OCI-LY1 (cell line): Measurements from ENCODE around the gene GRIP1.

Experiments used
- H2AFZ ChIP-seq: fragments of 200-600 bp; sonication (generic), shearing (Covaris generic); 2 replicates; pipeline ENCODE4 v1.6.0; 2014; ENCODE audit warnings: antibody characterized with exemption, mild to moderate bottlenecking, low read length
- H3F3A ChIP-seq: fragments of 200-600 bp; sonication (generic), shearing (Covaris generic); 2 replicates; pipeline ENCODE4 v1.6.0; 2014; ENCODE audit warnings: mild to moderate bottlenecking, antibody characterized with exemption, low read length, moderate library complexity; ENCODE audit not compliant: insufficient read depth
- H3K27ac ChIP-seq: fragments of 200-600 bp; sonication (generic); 2 replicates; pipeline ENCODE4 v1.5.1; 2014; ENCODE audit warnings: low read length, mixed run types, mild to moderate bottlenecking, low read depth; ENCODE audit not compliant: poor library complexity, severe bottlenecking
- H3K27me3 ChIP-seq: fragments of 200-600 bp; sonication (generic); 2 replicates; pipeline ENCODE4 v1.6.0; 2014; ENCODE audit warnings: antibody characterized with exemption, mild to moderate bottlenecking, low read length, moderate library complexity; ENCODE audit not compliant: insufficient read depth
- H3K36me3 ChIP-seq: fragments of 200-600 bp; sonication (generic); 2 replicates; pipeline ENCODE4 v1.6.1; 2014; ENCODE audit warnings: mild to moderate bottlenecking, antibody characterized with exemption, low read length, moderate library complexity, mixed read lengths; ENCODE audit not compliant: insufficient read depth
- H3K4me1 ChIP-seq: fragments of 200-600 bp; sonication (generic); 2 replicates; pipeline ENCODE4 v1.5.1; 2014; ENCODE audit warnings: mild to moderate bottlenecking, low read length, moderate library complexity; ENCODE audit not compliant: insufficient read depth, severe bottlenecking
- H3K4me2 ChIP-seq: fragments of 200-600 bp; sonication (generic), shearing (Covaris generic); 2 replicates; pipeline ENCODE4 v1.6.1; 2014; ENCODE audit warnings: low read length
- H3K4me3 ChIP-seq: fragments of 200-600 bp; sonication (generic); 2 replicates; pipeline ENCODE4 v1.5.1; 2014; ENCODE audit warnings: low read length, low read depth, mild to moderate bottlenecking, mixed read lengths; ENCODE audit not compliant: poor library complexity, severe bottlenecking
- H3K79me2 ChIP-seq: fragments of 200-600 bp; shearing (Covaris generic); 2 replicates; pipeline ENCODE4 v1.6.1; 2016; ENCODE audit warnings: mixed run types, low read length, mixed read lengths; ENCODE audit not compliant: insufficient read depth
- H3K9ac ChIP-seq: fragments of 200-600 bp; sonication (generic), shearing (Covaris generic); 2 replicates; pipeline ENCODE4 v1.6.1; 2014; ENCODE audit warnings: mild to moderate bottlenecking, low read length, mixed read lengths
- H3K9me2 ChIP-seq: fragments of 200-600 bp; sonication (generic), shearing (Covaris generic); 2 replicates; pipeline ENCODE4 v1.6.1; 2014; ENCODE audit warnings: low read depth, mild to moderate bottlenecking, low read length, mixed read lengths
- H3K9me3 ChIP-seq: fragments of 200-600 bp; shearing (Covaris generic); 2 replicates; pipeline ENCODE4 v1.6.1; 2014; ENCODE audit warnings: low read length, mixed read lengths
- H4K20me1 ChIP-seq: fragments of 200-600 bp; sonication (generic), shearing (Covaris generic); 2 replicates; pipeline ENCODE4 v1.6.0; 2016; ENCODE audit warnings: mild to moderate bottlenecking, low read length; ENCODE audit not compliant: insufficient read depth
- EZH2 ChIP-seq: fragments of 200-600 bp; sonication (generic), shearing (Covaris generic); IDR thresholded peaks from 2 replicates; pipeline ENCODE4 v1.8.0; 2017; ENCODE audit warnings: borderline replicate concordance, mixed run types, mild to moderate bottlenecking, antibody characterized with exemption, low read length, moderate library complexity, mixed read lengths
- TF ChIP-seq, protein P1 (sequence below): fragments of 200-600 bp; sonication (generic), shearing (Covaris generic); IDR thresholded peaks from 2 replicates; pipeline ENCODE4 v1.5.1; 2017; ENCODE audit warnings: mild to moderate bottlenecking, antibody characterized with exemption, low read length, moderate library complexity, mixed read lengths

GRIP1 gene

DNA sequence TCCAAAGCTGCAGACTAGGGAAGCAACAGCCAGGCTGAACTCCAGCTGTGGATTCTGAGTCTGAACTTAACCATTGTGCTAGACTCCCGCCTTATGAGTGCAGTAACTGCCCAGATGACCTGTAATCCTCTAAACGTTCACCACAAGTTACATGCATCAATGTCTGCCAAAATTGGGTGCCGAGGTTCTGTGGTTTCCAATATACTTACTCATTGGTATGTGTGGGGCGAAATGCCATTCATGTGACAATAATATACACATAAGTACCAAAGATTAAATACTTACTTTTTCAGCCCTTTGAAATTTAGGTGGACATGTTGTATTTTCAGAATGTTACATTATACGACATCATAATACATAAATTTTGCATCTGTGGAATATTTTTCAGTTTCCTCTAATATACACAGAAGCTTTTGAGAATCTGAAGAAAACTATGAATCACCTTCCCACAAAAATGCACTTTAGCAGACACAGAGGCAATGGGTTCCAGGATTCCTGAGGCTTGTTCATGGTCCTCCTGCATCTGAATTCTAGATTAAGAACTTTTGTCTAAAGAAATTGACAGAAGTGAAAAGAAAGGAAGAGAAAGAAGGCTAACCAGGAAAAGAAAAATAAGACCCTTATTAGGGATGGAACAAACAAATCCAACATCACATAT lies 31.7 kb downstream of the GRIP1 start:
- Histone ChIP-seq H4K20me1 (no peaks in the 10 kb centered on the region), H3K36me3 (no peaks in the 10 kb centered on the region)
- TF ChIP-seq EZH2 = no peak
- TF ChIP-seq, protein P1, sequence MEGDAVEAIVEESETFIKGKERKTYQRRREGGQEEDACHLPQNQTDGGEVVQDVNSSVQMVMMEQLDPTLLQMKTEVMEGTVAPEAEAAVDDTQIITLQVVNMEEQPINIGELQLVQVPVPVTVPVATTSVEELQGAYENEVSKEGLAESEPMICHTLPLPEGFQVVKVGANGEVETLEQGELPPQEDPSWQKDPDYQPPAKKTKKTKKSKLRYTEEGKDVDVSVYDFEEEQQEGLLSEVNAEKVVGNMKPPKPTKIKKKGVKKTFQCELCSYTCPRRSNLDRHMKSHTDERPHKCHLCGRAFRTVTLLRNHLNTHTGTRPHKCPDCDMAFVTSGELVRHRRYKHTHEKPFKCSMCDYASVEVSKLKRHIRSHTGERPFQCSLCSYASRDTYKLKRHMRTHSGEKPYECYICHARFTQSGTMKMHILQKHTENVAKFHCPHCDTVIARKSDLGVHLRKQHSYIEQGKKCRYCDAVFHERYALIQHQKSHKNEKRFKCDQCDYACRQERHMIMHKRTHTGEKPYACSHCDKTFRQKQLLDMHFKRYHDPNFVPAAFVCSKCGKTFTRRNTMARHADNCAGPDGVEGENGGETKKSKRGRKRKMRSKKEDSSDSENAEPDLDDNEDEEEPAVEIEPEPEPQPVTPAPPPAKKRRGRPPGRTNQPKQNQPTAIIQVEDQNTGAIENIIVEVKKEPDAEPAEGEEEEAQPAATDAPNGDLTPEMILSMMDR = no peak

DNA sequence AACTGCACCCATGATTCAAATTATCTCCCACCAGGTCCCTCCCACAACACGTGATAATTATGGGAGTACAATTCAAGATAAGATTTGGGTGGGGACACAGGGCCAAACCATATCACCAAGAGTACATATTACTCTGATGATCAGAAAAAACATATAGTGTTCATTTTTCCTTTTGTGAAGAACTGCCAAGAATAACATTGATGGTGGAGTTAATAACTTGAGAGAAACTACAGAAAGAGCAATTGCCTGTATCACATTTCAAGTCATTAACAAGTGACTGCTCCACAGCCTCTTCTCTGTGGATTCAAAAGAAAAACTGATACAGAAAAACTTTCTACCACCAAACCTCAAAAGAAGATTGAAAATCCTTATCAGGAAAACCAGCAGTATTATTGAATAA lies 34.7 kb downstream of the GRIP1 start:
- Histone ChIP-seq H3K4me2 (no peak overlapping the region), H3K9me2 (no peaks in the 10 kb centered on the region), H3K27ac (no peak overlapping the region), H3K9me3 (no peaks in the 10 kb centered on the region), H3K9ac (no peak overlapping the region), H4K20me1 (no peaks in the 10 kb centered on the region), H3F3A (no peaks in the 10 kb centered on the region), H3K79me2 (no peaks in the 10 kb centered on the region), H3K27me3 (no peaks in the 10 kb centered on the region), H2AFZ (no peak overlapping the region), H3K4me3 (no peak overlapping the region), H3K4me1 (peaks cover 12% of the 10 kb centered on the region), H3K36me3 (no peaks in the 10 kb centered on the region)
- TF ChIP-seq, protein P1 = no peak
- TF ChIP-seq EZH2 = no peak

More for the DNA sequence above, 31.7 kb downstream of the GRIP1 start:
- Histone ChIP-seq H3K79me2 (no peaks in the 10 kb centered on the region), H3K27me3 (no peaks in the 10 kb centered on the region), H3K4me3 (no peak overlapping the region), H3K9me3 (no peaks in the 10 kb centered on the region), H3F3A (no peaks in the 10 kb centered on the region), H3K4me2 (no peak overlapping the region), H3K4me1 (no peaks in the 10 kb centered on the region), H3K9ac (no peak overlapping the region), H2AFZ (no peak overlapping the region), H3K9me2 (no peaks in the 10 kb centered on the region), H3K27ac (no peak overlapping the region)

DNA sequence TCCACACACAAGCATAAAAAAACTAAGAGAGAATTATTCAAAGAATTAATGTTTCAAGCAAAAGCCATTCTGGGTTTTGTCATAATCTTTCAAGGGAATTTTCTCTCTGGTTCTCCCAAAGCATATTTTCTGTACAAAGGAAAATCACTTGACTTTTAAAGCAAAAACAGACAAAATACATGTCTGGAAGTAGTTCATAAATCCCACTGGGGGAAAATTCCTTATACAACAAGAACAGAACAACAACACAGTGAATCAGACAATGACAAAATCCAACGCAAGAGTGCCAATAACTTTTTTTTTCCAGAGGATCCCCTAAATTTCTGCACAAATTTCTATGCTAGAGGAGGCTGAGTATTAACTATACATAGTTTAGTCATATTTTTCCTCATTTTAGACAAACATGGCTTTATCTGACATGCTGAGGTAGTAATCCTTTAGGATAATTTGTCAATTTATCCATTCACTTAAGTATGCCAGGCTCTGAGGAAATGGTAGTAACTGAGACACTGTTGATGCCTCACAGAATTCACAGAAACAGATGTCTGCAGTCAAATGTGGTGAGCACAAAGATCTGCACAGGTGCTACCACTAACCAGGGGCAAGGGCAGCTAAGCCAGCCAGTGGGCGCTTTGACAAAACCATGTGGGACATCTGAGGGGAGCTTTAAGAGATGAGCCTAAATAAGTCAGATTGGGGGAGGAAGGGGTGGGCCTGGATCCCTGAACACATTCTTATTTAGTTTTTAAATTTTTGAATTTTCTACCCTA lies 38.0 kb downstream of the GRIP1 start:
- no peak for TF ChIP-seq EZH2
- TF ChIP-seq, protein P1 = no peak
- Histone ChIP-seq H3K27ac (no peak overlapping the region), H3K27me3 (no peaks in the 10 kb centered on the region)

More for the DNA sequence above, 38.0 kb downstream of the GRIP1 start:
- Histone ChIP-seq H3K79me2 (no peaks in the 10 kb centered on the region), H3K4me3 (no peak overlapping the region), H3K9me2 (no peaks in the 10 kb centered on the region), H2AFZ (no peak overlapping the region), H3K4me2 (no peak overlapping the region), H3F3A (no peaks in the 10 kb centered on the region), H4K20me1 (no peaks in the 10 kb centered on the region), H3K36me3 (no peaks in the 10 kb centered on the region), H3K9ac (no peak overlapping the region), H3K9me3 (no peaks in the 10 kb centered on the region), H3K4me1 (peaks cover 20% of the 10 kb centered on the region)
